ENCODE data around the gene ATG4A. TPM values are rescaled to one million over a fixed set of nuclear protein-coding genes. Genes with fewer than 3 reads are reported as not detected.

Gene ATG4A
- total and polyA plus RNA-seq, 9 of the 15 experiments (the other 6 are each of a cell fraction or from before 2014, with no cell fraction given): 7.3 to 24.5 (median 16.6) TPM

DNA sequence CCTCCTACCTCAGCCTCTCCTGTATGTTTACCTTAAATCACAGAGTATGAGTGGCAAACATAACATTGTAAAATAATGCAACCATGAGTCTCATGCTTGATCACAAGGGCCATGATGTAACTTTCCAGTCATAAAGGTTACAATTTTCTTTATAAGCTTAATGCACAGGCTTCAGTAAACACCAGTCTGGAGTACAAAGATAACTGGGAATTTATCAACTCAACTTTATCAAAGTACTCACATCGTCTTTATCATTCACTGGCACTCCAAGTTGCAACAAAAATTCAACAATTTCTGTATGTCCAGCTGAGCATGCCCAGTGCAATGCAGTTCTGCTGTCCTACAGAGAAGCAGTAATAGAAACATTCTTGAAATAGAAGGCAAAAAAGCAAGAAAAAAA is 3.1 kb upstream of the ATG4A start (continued):
- TF ChIP-seq POLR3A (IDR thresholded peaks at IDR 0.05; ENCODE audit: borderline replicate concordance, extremely low read depth, insufficient read depth, insufficient read length) (no peak), TAF15 (IDR thresholded peaks at IDR 0.05; ENCODE audit: low read depth, low read length) (no peak), DIDO1 (tag; IDR thresholded peaks at IDR 0.05; ENCODE audit: low read depth) (no peak), ZNF121 (CRISPR knock-in tag; conservative IDR thresholded peaks at IDR 0.05) (no peak), ZNF668 (CRISPR knock-in tag; IDR thresholded peaks at IDR 0.05) (no peak), ZNF41 (CRISPR knock-in tag; conservative IDR thresholded peaks at IDR 0.05) (no peak), ZNF197 (CRISPR knock-in tag; IDR thresholded peaks at IDR 0.05; ENCODE audit: low read depth) (no peak), SMC3 (conservative IDR thresholded peaks at IDR 0.05; ENCODE audit: insufficient read depth, low read depth, low read length) (no peak), RBM14 (IDR thresholded peaks at IDR 0.05; ENCODE audit: borderline replicate concordance, insufficient read depth, low read depth, low read length) (no peak), HCFC1 (IDR thresholded peaks at IDR 0.05; ENCODE audit: low read depth, low read length) (no peak), TFAM (CRISPR knock-in tag; conservative IDR thresholded peaks at IDR 0.05) (no peak), GTF2E2 (tag; IDR thresholded peaks at IDR 0.05) (no peak)
- TF ChIP-seq, protein P1, sequence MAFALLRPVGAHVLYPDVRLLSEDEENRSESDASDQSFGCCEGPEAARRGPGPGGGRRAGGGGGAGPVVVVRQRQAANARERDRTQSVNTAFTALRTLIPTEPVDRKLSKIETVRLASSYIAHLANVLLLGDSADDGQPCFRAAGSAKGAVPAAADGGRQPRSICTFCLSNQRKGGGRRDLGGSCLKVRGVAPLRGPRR (CRISPR knock-in tag; IDR thresholded peaks at IDR 0.05): no peak; the same call in 1 of the 2 replicates
- TF ChIP-seq, protein P2, sequence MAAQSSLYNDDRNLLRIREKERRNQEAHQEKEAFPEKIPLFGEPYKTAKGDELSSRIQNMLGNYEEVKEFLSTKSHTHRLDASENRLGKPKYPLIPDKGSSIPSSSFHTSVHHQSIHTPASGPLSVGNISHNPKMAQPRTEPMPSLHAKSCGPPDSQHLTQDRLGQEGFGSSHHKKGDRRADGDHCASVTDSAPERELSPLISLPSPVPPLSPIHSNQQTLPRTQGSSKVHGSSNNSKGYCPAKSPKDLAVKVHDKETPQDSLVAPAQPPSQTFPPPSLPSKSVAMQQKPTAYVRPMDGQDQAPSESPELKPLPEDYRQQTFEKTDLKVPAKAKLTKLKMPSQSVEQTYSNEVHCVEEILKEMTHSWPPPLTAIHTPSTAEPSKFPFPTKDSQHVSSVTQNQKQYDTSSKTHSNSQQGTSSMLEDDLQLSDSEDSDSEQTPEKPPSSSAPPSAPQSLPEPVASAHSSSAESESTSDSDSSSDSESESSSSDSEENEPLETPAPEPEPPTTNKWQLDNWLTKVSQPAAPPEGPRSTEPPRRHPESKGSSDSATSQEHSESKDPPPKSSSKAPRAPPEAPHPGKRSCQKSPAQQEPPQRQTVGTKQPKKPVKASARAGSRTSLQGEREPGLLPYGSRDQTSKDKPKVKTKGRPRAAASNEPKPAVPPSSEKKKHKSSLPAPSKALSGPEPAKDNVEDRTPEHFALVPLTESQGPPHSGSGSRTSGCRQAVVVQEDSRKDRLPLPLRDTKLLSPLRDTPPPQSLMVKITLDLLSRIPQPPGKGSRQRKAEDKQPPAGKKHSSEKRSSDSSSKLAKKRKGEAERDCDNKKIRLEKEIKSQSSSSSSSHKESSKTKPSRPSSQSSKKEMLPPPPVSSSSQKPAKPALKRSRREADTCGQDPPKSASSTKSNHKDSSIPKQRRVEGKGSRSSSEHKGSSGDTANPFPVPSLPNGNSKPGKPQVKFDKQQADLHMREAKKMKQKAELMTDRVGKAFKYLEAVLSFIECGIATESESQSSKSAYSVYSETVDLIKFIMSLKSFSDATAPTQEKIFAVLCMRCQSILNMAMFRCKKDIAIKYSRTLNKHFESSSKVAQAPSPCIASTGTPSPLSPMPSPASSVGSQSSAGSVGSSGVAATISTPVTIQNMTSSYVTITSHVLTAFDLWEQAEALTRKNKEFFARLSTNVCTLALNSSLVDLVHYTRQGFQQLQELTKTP (IDR thresholded peaks at IDR 0.05; ENCODE audit: low read depth in 1 of 2, partially characterized antibody in 2 of 2): peak in 1 of 2 experiments; percentile 61
- TF ChIP-seq, protein P3, sequence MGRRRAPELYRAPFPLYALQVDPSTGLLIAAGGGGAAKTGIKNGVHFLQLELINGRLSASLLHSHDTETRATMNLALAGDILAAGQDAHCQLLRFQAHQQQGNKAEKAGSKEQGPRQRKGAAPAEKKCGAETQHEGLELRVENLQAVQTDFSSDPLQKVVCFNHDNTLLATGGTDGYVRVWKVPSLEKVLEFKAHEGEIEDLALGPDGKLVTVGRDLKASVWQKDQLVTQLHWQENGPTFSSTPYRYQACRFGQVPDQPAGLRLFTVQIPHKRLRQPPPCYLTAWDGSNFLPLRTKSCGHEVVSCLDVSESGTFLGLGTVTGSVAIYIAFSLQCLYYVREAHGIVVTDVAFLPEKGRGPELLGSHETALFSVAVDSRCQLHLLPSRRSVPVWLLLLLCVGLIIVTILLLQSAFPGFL (CRISPR knock-in tag; IDR thresholded peaks at IDR 0.05): no peak
- TF ChIP-seq, protein P4, sequence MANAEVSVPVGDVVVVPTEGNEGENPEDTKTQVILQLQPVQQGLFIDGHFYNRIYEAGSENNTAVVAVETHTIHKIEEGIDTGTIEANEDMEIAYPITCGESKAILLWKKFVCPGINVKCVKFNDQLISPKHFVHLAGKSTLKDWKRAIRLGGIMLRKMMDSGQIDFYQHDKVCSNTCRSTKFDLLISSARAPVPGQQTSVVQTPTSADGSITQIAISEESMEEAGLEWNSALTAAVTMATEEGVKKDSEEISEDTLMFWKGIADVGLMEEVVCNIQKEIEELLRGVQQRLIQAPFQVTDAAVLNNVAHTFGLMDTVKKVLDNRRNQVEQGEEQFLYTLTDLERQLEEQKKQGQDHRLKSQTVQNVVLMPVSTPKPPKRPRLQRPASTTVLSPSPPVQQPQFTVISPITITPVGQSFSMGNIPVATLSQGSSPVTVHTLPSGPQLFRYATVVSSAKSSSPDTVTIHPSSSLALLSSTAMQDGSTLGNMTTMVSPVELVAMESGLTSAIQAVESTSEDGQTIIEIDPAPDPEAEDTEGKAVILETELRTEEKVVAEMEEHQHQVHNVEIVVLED (CRISPR knock-in tag; IDR thresholded peaks at IDR 0.05): no peak
- TF ChIP-seq, protein P5, sequence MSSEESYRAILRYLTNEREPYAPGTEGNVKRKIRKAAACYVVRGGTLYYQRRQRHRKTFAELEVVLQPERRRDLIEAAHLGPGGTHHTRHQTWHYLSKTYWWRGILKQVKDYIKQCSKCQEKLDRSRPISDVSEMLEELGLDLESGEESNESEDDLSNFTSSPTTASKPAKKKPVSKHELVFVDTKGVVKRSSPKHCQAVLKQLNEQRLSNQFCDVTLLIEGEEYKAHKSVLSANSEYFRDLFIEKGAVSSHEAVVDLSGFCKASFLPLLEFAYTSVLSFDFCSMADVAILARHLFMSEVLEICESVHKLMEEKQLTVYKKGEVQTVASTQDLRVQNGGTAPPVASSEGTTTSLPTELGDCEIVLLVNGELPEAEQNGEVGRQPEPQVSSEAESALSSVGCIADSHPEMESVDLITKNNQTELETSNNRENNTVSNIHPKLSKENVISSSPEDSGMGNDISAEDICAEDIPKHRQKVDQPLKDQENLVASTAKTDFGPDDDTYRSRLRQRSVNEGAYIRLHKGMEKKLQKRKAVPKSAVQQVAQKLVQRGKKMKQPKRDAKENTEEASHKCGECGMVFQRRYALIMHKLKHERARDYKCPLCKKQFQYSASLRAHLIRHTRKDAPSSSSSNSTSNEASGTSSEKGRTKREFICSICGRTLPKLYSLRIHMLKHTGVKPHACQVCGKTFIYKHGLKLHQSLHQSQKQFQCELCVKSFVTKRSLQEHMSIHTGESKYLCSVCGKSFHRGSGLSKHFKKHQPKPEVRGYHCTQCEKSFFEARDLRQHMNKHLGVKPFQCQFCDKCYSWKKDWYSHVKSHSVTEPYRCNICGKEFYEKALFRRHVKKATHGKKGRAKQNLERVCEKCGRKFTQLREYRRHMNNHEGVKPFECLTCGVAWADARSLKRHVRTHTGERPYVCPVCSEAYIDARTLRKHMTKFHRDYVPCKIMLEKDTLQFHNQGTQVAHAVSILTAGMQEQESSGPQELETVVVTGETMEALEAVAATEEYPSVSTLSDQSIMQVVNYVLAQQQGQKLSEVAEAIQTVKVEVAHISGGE (CRISPR knock-in tag; IDR thresholded peaks at IDR 0.05): no peak

Measured in K562 (cell line).